Activated B cell treated with CpG ODN at 0.5 μM for 24 hours (primary cell): ENCODE results near the gene MYLK4. TPM values are rescaled to one million over a fixed set of nuclear protein-coding genes. Genes with fewer than 3 reads are reported as not detected.
A peak's percentile ranks its signal among the peaks of the same experiment; 100 is the strongest.
"Not testable (repeated sequence)": the region's sequence is repeated elsewhere in the genome, so short reads cannot be mapped to it uniquely, and the experiment has no call there.

Experiments used
- ATAC-seq: fragments of 200-7000 bp; cut with Tn5 transposase; one replicate; pipeline ENCODE4 v1.10.0; 2021; ENCODE audit warnings: low read depth, mild to moderate bottlenecking, moderate library complexity
- CTCF ChIA-PET: fragments of 350-600 bp; sonication (Branson Sonifier 250); formaldehyde crosslinking; loops from one replicate; lab custom pipeline; 2021; ENCODE audit warnings: antibody characterized with exemption; lab: Charles Lee
- POLR2A ChIA-PET: fragments of 350-600 bp; sonication (Branson Sonifier 250); formaldehyde crosslinking; loops from one replicate; lab custom pipeline; 2021; ENCODE audit warnings: antibody characterized with exemption; lab: Charles Lee
- DNase-seq: peaks from one replicate; pipeline ENCODE4 v3.0.0; 2022
- H3K27ac Mint-ChIP-seq: one replicate; pipeline ENCODE4 v1.8.0; 2020; ENCODE audit warnings: mixed read lengths
- H3K27me3 Mint-ChIP-seq: one replicate; pipeline ENCODE4 v1.8.0; 2021; ENCODE audit warnings: mixed read lengths
- H3K36me3 Mint-ChIP-seq: one replicate; pipeline ENCODE4 v1.8.0; 2021; ENCODE audit warnings: low read depth, mixed read lengths
- H3K4me1 Mint-ChIP-seq: one replicate; pipeline ENCODE4 v1.8.0; 2021; ENCODE audit warnings: mixed read lengths
- H3K4me3 Mint-ChIP-seq: one replicate; pipeline ENCODE4 v1.8.0; 2020; ENCODE audit warnings: mild to moderate bottlenecking, mixed read lengths
- H3K9me3 Mint-ChIP-seq: one replicate; pipeline ENCODE4 v1.8.0; 2020; ENCODE audit warnings: mixed read lengths
- CTCF ChIP-seq: fragments of 200-600 bp; IDR thresholded peaks from one replicate; pipeline ENCODE4 v1.8.0; 2022; ENCODE audit warnings: antibody characterized with exemption, mild to moderate bottlenecking
- intact Hi-C: fragments of 100-400 bp; cut with micrococcal nuclease; formaldehyde crosslinking; loops from one replicate; pipeline ENCODE4 v1.15.1; 2024
- total RNA-seq: library from RNA; stranded (reverse); gene quantifications from 2 replicates; pipeline ENCODE4 v1.2.3, GENCODE V29; 2022

MYLK4 gene
- total RNA-seq, 1 donor from 2014 or later = 0.58 TPM

- Mint-ChIP-seq H3K4me3 (peak within 1 kb of the TSS; percentile 93), H3K4me1 (peaks cover 39% of the 10 kb centered on the region), H3K27ac (peak within 1 kb of the TSS; percentile 99), H3K9me3 (no peaks in the 10 kb centered on the region), H3K27me3 (no peaks in the 10 kb centered on the region), H3K36me3 (peaks cover 14% of the 10 kb centered on the region)
- CTCF ChIA-PET = interaction anchor here (1.0 to 1.5 kb wide), 5 partner anchors 26 to 223 kb away, joined by 3 to 5 read pairs (median 3); no protein-coding TSS in a partner anchor
- intact Hi-C loops = loop anchor here (1.0 to 5.0 kb wide), 9 partner anchors 32 to 1253 kb away; partner anchors contain the start of genes BPHL, GMDS, RIPK1 and SERPINB1
- ATAC-seq (peak; percentile 89), DNase-seq (peak; percentile 92)
- POLR2A ChIA-PET = interaction anchor here (0.6 to 2.7 kb wide), 16 partner anchors 8 to 1002 kb away, joined by 3 to 19 read pairs (median 4); partner anchors contain the start of genes BPHL, NQO2, RIPK1 and SERPINB1
- TF ChIP-seq CTCF = no peak
Measured at GRCh38 chr6:2765166-2765895, 14.6 kb upstream of the MYLK4 start, which contains the start of gene WRNIP1. Gene WRNIP1 (plus strand): TSS chr6:2765393. CDS start chr6:2765623, 230 bp downstream.

GRCh38 chr6:2764610-2765165 is 14.0 kb upstream of the MYLK4 start:
- TF ChIP-seq CTCF = no peak
- Mint-ChIP-seq H3K27me3 (no peaks in the 10 kb centered on the region), H3K36me3 (peaks cover 7% of the 10 kb centered on the region), H3K27ac (peak overlapping the region; percentile 99), H3K4me1 (peaks cover 33% of the 10 kb centered on the region), H3K4me3 (peak overlapping the region; percentile 93), H3K9me3 (no peaks in the 10 kb centered on the region)
- no peak for DNase-seq
- POLR2A ChIA-PET = interaction anchor here (0.6 to 2.7 kb wide), 8 partner anchors 9 to 1001 kb away, joined by 3 to 19 read pairs (median 4); partner anchors contain the start of genes RIPK1 and SERPINB1
- intact Hi-C loops = loop anchor here (1.0 to 5.0 kb wide), 9 partner anchors 31 to 1254 kb away; partner anchors contain the start of genes BPHL, GMDS, RIPK1 and SERPINB1
- CTCF ChIA-PET = interaction anchor here (0.9 to 2.0 kb wide), 4 partner anchors 27 to 31 kb away, joined by 3 to 7 read pairs (median 4); no protein-coding TSS in a partner anchor
- peak; percentile 68 for ATAC-seq

GRCh38 chr6:2763876-2764540 is 13.3 kb upstream of the MYLK4 start:
- Mint-ChIP-seq H3K36me3 (peaks cover 5% of the 10 kb centered on the region), H3K27ac (peak overlapping the region; percentile 99), H3K4me1 (peaks cover 33% of the 10 kb centered on the region), H3K27me3 (no peaks in the 10 kb centered on the region), H3K9me3 (no peaks in the 10 kb centered on the region), H3K4me3 (peak overlapping the region; percentile 93)
- DNase-seq (no peak), ATAC-seq (no peak)
- ChIA-PET CTCF (interaction anchor here (0.9 to 2.0 kb wide), 3 partner anchors 26 to 31 kb away, joined by 3 to 7 read pairs (median 3); no protein-coding TSS in a partner anchor), POLR2A (interaction anchor here (0.8 to 1.0 kb wide), 2 partner anchors 147 to 225 kb away, joined by 3 to 6 read pairs; no protein-coding TSS in a partner anchor)
- no peak for TF ChIP-seq CTCF
- intact Hi-C loops = loop anchor here (2.0 kb wide), 2 partner anchors 519 to 1255 kb away; partner anchors contain the start of gene GMDS

- no peak for TF ChIP-seq CTCF
- peaks cover under 1% of the 10 kb centered on the region for H3K36me3 Mint-ChIP-seq
- no peak overlapping the region for H3K27ac Mint-ChIP-seq
- POLR2A ChIA-PET = interaction anchor here (0.8 to 1.0 kb wide), 2 partner anchors 148 to 225 kb away, joined by 3 to 6 read pairs; no protein-coding TSS in a partner anchor
- no peak overlapping the region for H3K4me3 Mint-ChIP-seq
- DNase-seq = no peak
- CTCF ChIA-PET = interaction anchor here (0.9 to 6.0 kb wide), 5 partner anchors 14 to 79 kb away, joined by 3 to 31 read pairs (median 3); partner anchors contain the start of genes MYLK4 and SERPINB1
- H3K4me1 Mint-ChIP-seq = peaks cover 27% of the 10 kb centered on the region
- intact Hi-C loops = no loop called here
- no peak for ATAC-seq
- H3K27me3 Mint-ChIP-seq = no peaks in the 10 kb centered on the region
- H3K9me3 Mint-ChIP-seq = no peaks in the 10 kb centered on the region
Measured at GRCh38 chr6:2763345-2763841, 12.7 kb upstream of the MYLK4 start.

GRCh38 chr6:2762868-2763267 is 12.1 kb upstream of the MYLK4 start:
- H3K27me3 Mint-ChIP-seq, intact Hi-C loops, ATAC-seq, H3K27ac Mint-ChIP-seq, H3K4me3 Mint-ChIP-seq, H3K9me3 Mint-ChIP-seq, H3K36me3 Mint-ChIP-seq, DNase-seq: not testable (repeated sequence)
- ChIA-PET CTCF (interaction anchor here (1.1 to 6.0 kb wide), 3 partner anchors 13 to 79 kb away, joined by 3 to 31 read pairs (median 7); partner anchors contain the start of genes MYLK4 and SERPINB1), POLR2A (interaction anchor here (1.0 kb wide), 1 partner anchor 149 kb away, joined by 6 read pairs; no protein-coding TSS in a partner anchor)
- H3K4me1 Mint-ChIP-seq = peaks cover 22% of the 10 kb centered on the region
